HCT116 (cell line): ENCODE data around the gene ZNF451. TPM values are rescaled to one million over a fixed set of nuclear protein-coding genes. Genes with fewer than 3 reads are reported as not detected.
"Not testable (repeated sequence)": the region's sequence is repeated elsewhere in the genome, so short reads cannot be mapped to it uniquely, and the experiment has no call there.

Experiments
- ATAC-seq: fragments of 200-7000 bp; cut with Tn5 transposase; 2 replicates; pipeline ENCODE4 v1.9.1; 2020; ENCODE audit warnings: mild to moderate bottlenecking, moderate library complexity
- BruUV-seq: library from RNA; stranded (reverse); fragments of 400-500 nt; replicated peaks from 2 replicates; lab custom pipeline; 2021; lab: Mats Ljungman, UMichigan
- CTCF ChIA-PET: fragments of 300-600 bp; sonication (Branson Sonifier 250); formaldehyde crosslinking; loops from one replicate; lab custom pipeline; 2021; ENCODE audit warnings: antibody characterized with exemption; lab: Charles Lee
- POLR2A ChIA-PET: fragments of 300-600, 350-600 bp; sonication (Branson Sonifier 250); formaldehyde crosslinking; loops from one replicate; lab custom pipeline; 2021; ENCODE audit warnings: antibody characterized with exemption; lab: Charles Lee
- RAD21 ChIA-PET, 2 experiments: fragments of 300-600 bp; sonication (Branson Sonifier 250); formaldehyde crosslinking; loops; one replicate each; lab custom pipeline; 2023; ENCODE audit warnings: low total read pairs in 2 of 2; ENCODE audit not compliant: uncharacterized antibody in 2 of 2, unreplicated experiment in 2 of 2, low non-redundant PET in 1 of 2; lab: Charles Lee
- DNase-seq: peaks from one replicate; pipeline ENCODE4 v3.0.0-alpha.2; 2010; ENCODE audit warnings: low read depth, low spot score
- H2AFZ ChIP-seq: fragments of 200-600 bp; shearing (Covaris generic), sonication (generic); 2 replicates; pipeline ENCODE4 v1.6.1; 2017; ENCODE audit warnings: low read depth, mixed run types, mixed read lengths, antibody characterized with exemption, low read length; ENCODE audit not compliant: poor library complexity, severe bottlenecking
- H3K27ac ChIP-seq: 2 replicates; pipeline ENCODE4 v1.5.1; 2012; ENCODE audit warnings: low read depth, low read length
- H3K27me3 ChIP-seq: fragments of 200-600 bp; sonication (generic); 2 replicates; pipeline ENCODE4 v1.6.1; 2016; ENCODE audit warnings: mixed run types, low read length, mixed read lengths; ENCODE audit not compliant: insufficient read depth
- H3K36me3 ChIP-seq, 2 experiments: fragments of 200-500 bp in 1 of 2; fragments of 200-600 bp in 1 of 2; sonication (Bioruptor generic) in 1 of 2; sonication (generic) in 1 of 2; 2 replicates each; pipeline versions ENCODE4 v1.5.1 to v1.6.1; 2014 to 2016; ENCODE audit warnings: low read length in 2 of 2, inconsistent platforms in 1 of 2, mixed read lengths in 1 of 2, mixed run types in 1 of 2; ENCODE audit not compliant: insufficient read depth in 2 of 2, control insufficient read depth in 1 of 2
- H3K4me1 ChIP-seq, 2 experiments: fragments of 200-600 bp in 1 of 2; sonication (generic) in 1 of 2; 2 replicates each; pipeline versions ENCODE4 v1.5.1 to v1.6.1; 2012 to 2017; ENCODE audit warnings: low read length in 2 of 2, inconsistent platforms in 1 of 2, mild to moderate bottlenecking in 1 of 2, mixed read lengths in 1 of 2, mixed run types in 1 of 2, moderate library complexity in 1 of 2; ENCODE audit not compliant: insufficient read depth in 2 of 2, control insufficient read depth in 1 of 2
- H3K4me2 ChIP-seq: fragments of 200-600 bp; sonication (generic); 2 replicates; pipeline ENCODE4 v1.6.1; 2017; ENCODE audit warnings: mixed run types, low read length, mixed read lengths
- H3K4me3 ChIP-seq, 2 experiments: fragments of 200-600 bp in 1 of 2; sonication (generic) in 1 of 2; replicated peaks in 1 of 2; 2 replicates each; pipeline ENCODE4 v1.5.1; 2011 to 2016; ENCODE audit warnings: low read length in 2 of 2, control low read depth in 1 of 2, low read depth in 1 of 2, mild to moderate bottlenecking in 1 of 2, mixed read lengths in 1 of 2, mixed run types in 1 of 2
- H3K79me2 ChIP-seq: fragments of 200-600 bp; sonication (generic); 2 replicates; pipeline ENCODE4 v1.6.1; 2017; ENCODE audit warnings: mild to moderate bottlenecking, mixed run types, low read length, moderate library complexity, mixed read lengths; ENCODE audit not compliant: insufficient read depth
- H3K9ac ChIP-seq: fragments of 200-600 bp; sonication (generic); 2 replicates; pipeline ENCODE4 v1.6.1; 2016; ENCODE audit warnings: low read length, mixed read lengths
- H3K9me2 ChIP-seq: fragments of 200-600 bp; sonication (generic), shearing (Covaris generic); 2 replicates; pipeline ENCODE4 v1.6.1; 2017; ENCODE audit warnings: mixed run types, mild to moderate bottlenecking, moderate library complexity; ENCODE audit not compliant: insufficient read depth
- H3K9me3 ChIP-seq, 2 experiments: fragments of 200-500 bp in 1 of 2; fragments of 200-600 bp in 1 of 2; sonication (Bioruptor generic) in 1 of 2; sonication (generic) in 1 of 2; 2 replicates each; pipeline ENCODE4 v1.6.1; 2014 to 2017; ENCODE audit warnings: low read length in 2 of 2, mixed read lengths in 2 of 2, inconsistent platforms in 1 of 2, low read depth in 1 of 2, mild to moderate bottlenecking in 1 of 2, mixed run types in 1 of 2, moderate library complexity in 1 of 2; ENCODE audit not compliant: control insufficient read depth in 1 of 2, insufficient read depth in 1 of 2
- H4K20me1 ChIP-seq: fragments of 200-600 bp; sonication (generic), shearing (Covaris generic); 2 replicates; pipeline ENCODE4 v1.6.1; 2017; ENCODE audit warnings: mixed run types, mild to moderate bottlenecking, moderate library complexity; ENCODE audit not compliant: insufficient read depth
- CBX3 ChIP-seq: IDR thresholded peaks from 2 replicates; pipeline ENCODE4 v1.6.1; 2012; ENCODE audit warnings: low read depth
- CEBPB ChIP-seq: IDR thresholded peaks from 2 replicates; pipeline ENCODE4 v1.6.1; 2012; ENCODE audit warnings: low read depth
- ELF1 ChIP-seq: IDR thresholded peaks from 2 replicates; pipeline ENCODE4 v1.6.1; 2012; ENCODE audit warnings: low read depth, borderline replicate concordance
- EZH2 ChIP-seq: fragments of 200-600 bp; sonication (generic); IDR thresholded peaks from 2 replicates; pipeline ENCODE4 v1.6.1; 2017; ENCODE audit warnings: antibody characterized with exemption, mixed run types
- EZH2phosphoT487 ChIP-seq: fragments of 200-600 bp; IDR thresholded peaks from 2 replicates; pipeline ENCODE4 v1.6.1; 2018; ENCODE audit warnings: antibody characterized with exemption, borderline replicate concordance
- FOSL1 ChIP-seq: IDR thresholded peaks from 2 replicates; pipeline ENCODE4 v1.6.1; 2012; ENCODE audit warnings: low read depth
- JUND ChIP-seq: IDR thresholded peaks from 2 replicates; pipeline ENCODE4 v1.6.1; 2012
- SRF ChIP-seq: IDR thresholded peaks from 2 replicates; pipeline ENCODE4 v1.6.1; 2012; ENCODE audit warnings: low read depth
- TCF7L2 ChIP-seq: IDR thresholded peaks from 2 replicates; pipeline ENCODE4 v1.7.0; 2011; ENCODE audit warnings: borderline replicate concordance, inconsistent platforms; ENCODE audit not compliant: insufficient read depth, insufficient read length; ENCODE audit errors: extremely low read depth
- intact Hi-C: fragments of 100-400 bp; cut with micrococcal nuclease; formaldehyde crosslinking; loops from 2 replicates; pipeline ENCODE4 v1.10.0; 2022
- total RNA-seq: library from RNA; stranded (reverse); gene quantifications from one replicate; pipeline ENCODE4 v1.2.1, GENCODE V29; 2021; ENCODE audit not compliant: unreplicated experiment
- TF ChIP-seq, protein P1 (sequence below): IDR thresholded peaks from 2 replicates; pipeline ENCODE4 v1.6.1; 2011; ENCODE audit warnings: mild to moderate bottlenecking, low read length, moderate library complexity; ENCODE audit not compliant: insufficient replicate concordance; ENCODE audit errors: extremely low read depth
- TF ChIP-seq, protein P2 (sequence below): IDR thresholded peaks from 2 replicates; pipeline ENCODE4 v1.6.1; 2012
- TF ChIP-seq, protein P3 (sequence below): IDR thresholded peaks from 2 replicates; pipeline ENCODE4 v1.6.1; 2012

ZNF451 gene
- total RNA-seq, 1 experiment from 2014 or later: 49.1 TPM

DNA sequence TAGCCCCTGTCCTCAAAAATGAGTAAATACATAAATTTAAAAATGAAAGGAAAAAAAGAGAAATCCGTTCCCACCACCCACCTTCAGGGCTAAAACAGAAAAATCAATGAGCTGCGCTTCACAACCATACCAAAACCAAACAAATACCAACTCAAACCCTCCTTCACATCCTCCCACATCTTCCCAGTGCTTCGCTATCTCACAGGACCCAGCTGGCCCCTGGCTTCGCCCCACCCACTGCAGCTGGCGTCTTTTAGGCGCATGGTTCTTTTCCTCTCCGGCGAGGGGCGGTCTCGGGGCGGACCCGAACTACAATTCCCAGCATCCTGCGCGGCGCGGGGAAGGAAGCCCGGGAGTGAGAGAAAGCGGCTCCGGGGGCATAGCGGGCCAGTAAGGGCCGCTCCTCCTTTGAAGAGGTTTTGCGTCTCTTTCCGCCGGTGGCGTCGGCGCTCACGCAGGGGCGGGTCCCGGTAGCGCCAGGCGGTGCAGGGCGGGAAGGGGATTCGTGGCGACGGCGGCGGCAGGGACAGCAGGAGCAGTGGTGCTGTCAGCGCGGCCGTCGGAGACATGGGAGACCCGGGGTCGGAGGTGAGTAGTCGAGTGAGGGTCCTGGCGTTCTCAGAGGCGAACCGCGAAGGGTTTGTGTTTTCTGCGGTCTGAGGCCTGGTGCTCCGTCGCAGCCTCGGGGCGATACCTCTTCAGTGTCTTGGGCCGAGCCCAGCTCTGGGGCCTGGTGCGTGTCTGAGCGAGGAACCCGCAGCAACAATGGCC, at the start of gene ZNF451 (continued):
- TF ChIP-seq, protein P1, sequence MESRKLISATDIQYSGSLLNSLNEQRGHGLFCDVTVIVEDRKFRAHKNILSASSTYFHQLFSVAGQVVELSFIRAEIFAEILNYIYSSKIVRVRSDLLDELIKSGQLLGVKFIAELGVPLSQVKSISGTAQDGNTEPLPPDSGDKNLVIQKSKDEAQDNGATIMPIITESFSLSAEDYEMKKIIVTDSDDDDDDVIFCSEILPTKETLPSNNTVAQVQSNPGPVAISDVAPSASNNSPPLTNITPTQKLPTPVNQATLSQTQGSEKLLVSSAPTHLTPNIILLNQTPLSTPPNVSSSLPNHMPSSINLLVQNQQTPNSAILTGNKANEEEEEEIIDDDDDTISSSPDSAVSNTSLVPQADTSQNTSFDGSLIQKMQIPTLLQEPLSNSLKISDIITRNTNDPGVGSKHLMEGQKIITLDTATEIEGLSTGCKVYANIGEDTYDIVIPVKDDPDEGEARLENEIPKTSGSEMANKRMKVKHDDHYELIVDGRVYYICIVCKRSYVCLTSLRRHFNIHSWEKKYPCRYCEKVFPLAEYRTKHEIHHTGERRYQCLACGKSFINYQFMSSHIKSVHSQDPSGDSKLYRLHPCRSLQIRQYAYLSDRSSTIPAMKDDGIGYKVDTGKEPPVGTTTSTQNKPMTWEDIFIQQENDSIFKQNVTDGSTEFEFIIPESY: no peak
- TF ChIP-seq TCF7L2 (peak; percentile 96), JUND (no peak), CBX3 (peak; percentile 89; the same call in 1 of the 2 replicates), EZH2 (no peak), SRF (no peak), ELF1 (peak; percentile 71), CEBPB (no peak), EZH2phosphoT487 (no peak), FOSL1 (no peak)
- TF ChIP-seq, protein P2, sequence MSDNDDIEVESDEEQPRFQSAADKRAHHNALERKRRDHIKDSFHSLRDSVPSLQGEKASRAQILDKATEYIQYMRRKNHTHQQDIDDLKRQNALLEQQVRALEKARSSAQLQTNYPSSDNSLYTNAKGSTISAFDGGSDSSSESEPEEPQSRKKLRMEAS: peak; percentile 90
- TF ChIP-seq, protein P3, sequence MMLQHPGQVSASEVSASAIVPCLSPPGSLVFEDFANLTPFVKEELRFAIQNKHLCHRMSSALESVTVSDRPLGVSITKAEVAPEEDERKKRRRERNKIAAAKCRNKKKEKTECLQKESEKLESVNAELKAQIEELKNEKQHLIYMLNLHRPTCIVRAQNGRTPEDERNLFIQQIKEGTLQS: no peak
- TF ChIP-seq, all 23 proteins: peak for 11

DNA sequence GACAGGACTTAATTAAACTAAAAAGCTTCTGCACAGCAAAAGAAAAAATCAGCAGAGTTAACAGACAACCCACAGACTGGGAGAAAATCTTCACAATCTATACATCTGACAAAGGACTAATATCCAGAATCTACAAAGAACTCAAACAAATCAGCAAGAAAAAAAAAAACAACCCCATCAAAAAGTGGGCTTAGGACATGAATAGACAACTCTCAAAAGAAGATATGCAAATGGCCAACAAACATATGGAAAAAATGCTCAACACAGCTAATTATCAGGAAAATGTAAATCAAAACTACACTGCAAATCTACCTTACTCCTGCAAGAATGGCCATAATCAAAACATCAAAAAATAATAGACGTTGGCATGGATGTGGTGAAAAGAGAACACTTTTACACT, 45.9 kb upstream of the ZNF451 start:
- H3K36me3 ChIP-seq, H2AFZ ChIP-seq, CTCF ChIA-PET, H3K4me1 ChIP-seq, RAD21 ChIA-PET, H3K9ac ChIP-seq, BruUV-seq, H3K9me2 ChIP-seq, DNase-seq, ATAC-seq, H3K4me3 ChIP-seq, H3K9me3 ChIP-seq, H3K4me2 ChIP-seq, H3K27me3 ChIP-seq, POLR2A ChIA-PET, H3K27ac ChIP-seq, H4K20me1 ChIP-seq, intact Hi-C loops: not testable (repeated sequence)
- peaks cover 13% of the 10 kb centered on the region for H3K79me2 ChIP-seq
